ENCODE results near the gene FCRL3.

- TF ChIP-seq CTCF (IDR thresholded peaks at IDR 0.05) (no peak), POLR2A (IDR thresholded peaks at IDR 0.05) (no peak)
These were observed 28.7 kb downstream of the FCRL3 start for GRCh38 chr1:157671895-157672294.

Measured in thyroid gland (tissue), 4 donors.